Natural killer cell treated with Interleukin-12 subunit alpha and Interleukin-12 subunit beta and Interleukin-15 and Interleukin-18, amount 100 ng/mL, for 72 hours (primary cell): ENCODE results near the gene ELAVL4. TPM values are rescaled to one million over a fixed set of nuclear protein-coding genes. Genes with fewer than 3 reads are reported as not detected.

Experiments
- ATAC-seq, 2 donors: fragments of 150-1000 bp; cut with Tn5 transposase in 1 of 2; sonication (Bioruptor Pico), chemical (Tn5 transposase) in 1 of 2; 2 replicates each; pipeline ENCODE4 v1.10.0; 2021
- DNase-seq: peaks from one replicate; pipeline ENCODE4 v3.0.0; 2022; ENCODE audit warnings: low spot score
- H3K27ac Mint-ChIP-seq, 2 donors: 1 replicate in 1 of 2; 2 replicates in 1 of 2; pipeline ENCODE4 v1.8.0; 2022; ENCODE audit warnings: mixed read lengths in 2 of 2, mild to moderate bottlenecking in 1 of 2, moderate library complexity in 1 of 2
- H3K27me3 Mint-ChIP-seq, 2 donors: 1 replicate in 1 of 2; 2 replicates in 1 of 2; pipeline ENCODE4 v1.8.0; 2022; ENCODE audit warnings: mixed read lengths in 2 of 2
- H3K36me3 Mint-ChIP-seq: one replicate; pipeline ENCODE4 v1.8.0; 2022; ENCODE audit warnings: mixed read lengths
- H3K4me1 Mint-ChIP-seq, 2 donors: 1 replicate in 1 of 2; 2 replicates in 1 of 2; pipeline ENCODE4 v1.8.0; 2022; ENCODE audit warnings: low read depth in 2 of 2, mixed read lengths in 2 of 2, mild to moderate bottlenecking in 1 of 2
- H3K4me3 Mint-ChIP-seq: one replicate; pipeline ENCODE4 v1.8.0; 2022; ENCODE audit warnings: mixed read lengths
- H3K9me3 Mint-ChIP-seq: 2 replicates; pipeline ENCODE4 v1.8.0; 2022; ENCODE audit warnings: mixed read lengths
- total RNA-seq, 2 donors: library from RNA; stranded (reverse); gene quantifications; one replicate each; pipeline ENCODE4 v1.2.3, GENCODE V29; 2022

ELAVL4 gene
- not detected for total RNA-seq

DNA sequence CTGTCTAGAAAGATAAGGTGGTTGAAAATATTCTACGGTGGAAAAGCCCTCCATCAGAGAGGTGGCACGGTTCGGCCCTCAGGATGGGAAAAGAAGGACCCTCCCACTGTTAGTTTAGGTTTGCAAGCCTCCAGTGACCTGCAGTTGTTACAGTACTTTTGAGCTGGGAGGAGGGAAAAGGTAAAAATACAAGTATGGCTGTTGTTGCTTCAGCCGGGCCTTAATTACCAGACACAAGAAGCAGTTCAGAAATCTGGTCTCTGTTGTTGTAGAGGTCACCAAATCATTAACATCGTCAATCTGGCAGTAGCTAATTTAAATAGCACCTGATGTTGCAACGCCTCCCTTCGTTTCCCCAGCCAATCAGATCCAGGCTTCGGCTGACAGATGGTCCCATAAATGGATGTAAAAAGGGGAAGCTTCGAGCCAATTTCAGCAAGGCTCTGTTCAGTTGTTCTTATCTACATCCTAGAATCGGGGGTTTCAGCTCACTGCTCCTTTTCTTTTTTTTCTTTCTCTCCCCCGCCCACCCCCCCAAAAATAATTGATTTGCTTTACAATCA, at the start of gene ELAVL4:
TSS of gene ELAVL4 (plus strand) at position 424 of the 563 bp plus-strand sequence. CDS start 270 bp downstream, outside the sequence.
- ATAC-seq = no peak
- Mint-ChIP-seq H3K4me3 (no peak within 1 kb of the TSS), H3K4me1 (peaks cover 4 to 17% of the 10 kb centered on the region in 2 donors), H3K27ac (no peak within 1 kb of the TSS), H3K27me3 (peaks cover 37 to 63% of the 10 kb centered on the region in 2 donors), H3K36me3 (no peaks in the 10 kb centered on the region), H3K9me3 (no peaks in the 10 kb centered on the region)
- DNase-seq = no peak

GRCh38 chr1:50060279-50060678, 48.4 kb upstream of the ELAVL4 start:
- no peak overlapping the region for H3K4me3 Mint-ChIP-seq
- H3K27ac Mint-ChIP-seq = no peak overlapping the region
- no peak for ATAC-seq
- no peaks in the 10 kb centered on the region for H3K36me3 Mint-ChIP-seq
- DNase-seq = no peak
- H3K4me1 Mint-ChIP-seq = no peaks in the 10 kb centered on the region
- H3K27me3 Mint-ChIP-seq = peaks cover 0 to 7% of the 10 kb centered on the region in 2 donors
- H3K9me3 Mint-ChIP-seq = peaks cover 2% of the 10 kb centered on the region

DNA sequence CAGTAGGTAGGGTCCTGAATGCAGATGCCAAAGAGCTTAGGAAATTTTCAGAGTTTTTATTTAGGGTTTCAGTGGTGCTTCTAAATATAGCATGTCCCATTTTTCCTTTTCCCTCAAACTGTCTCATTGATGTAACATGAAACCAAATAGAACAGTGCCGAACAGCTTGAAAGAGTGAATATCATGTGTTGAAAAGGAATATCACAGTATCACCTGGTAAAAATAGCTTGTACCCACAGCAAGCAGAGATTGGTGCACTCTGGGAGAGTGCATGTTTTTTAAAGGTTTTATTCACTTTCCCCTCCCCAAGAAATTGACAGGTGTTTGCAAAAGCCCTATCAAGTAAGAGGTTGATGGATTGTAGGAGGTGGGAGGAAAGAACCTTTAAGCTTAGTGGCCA, 41.9 kb upstream of the ELAVL4 start:
- Mint-ChIP-seq H3K27ac (no peak overlapping the region), H3K4me3 (no peak overlapping the region), H3K27me3 (peaks cover 3 to 7% of the 10 kb centered on the region in 2 donors), H3K4me1 (no peaks in the 10 kb centered on the region), H3K36me3 (no peaks in the 10 kb centered on the region), H3K9me3 (peaks cover 2% of the 10 kb centered on the region)
- ATAC-seq (no peak), DNase-seq (no peak)

GRCh38 chr1:50074931-50075330, 33.8 kb upstream of the ELAVL4 start:
- H3K36me3 Mint-ChIP-seq = no peaks in the 10 kb centered on the region
- H3K27ac Mint-ChIP-seq = no peak overlapping the region
- peaks cover 6 to 9% of the 10 kb centered on the region in 2 donors for H3K27me3 Mint-ChIP-seq
- no peaks in the 10 kb centered on the region for H3K4me1 Mint-ChIP-seq
- ATAC-seq (no peak), DNase-seq (no peak)
- H3K4me3 Mint-ChIP-seq = no peak overlapping the region
- peaks cover 3% of the 10 kb centered on the region for H3K9me3 Mint-ChIP-seq

DNA sequence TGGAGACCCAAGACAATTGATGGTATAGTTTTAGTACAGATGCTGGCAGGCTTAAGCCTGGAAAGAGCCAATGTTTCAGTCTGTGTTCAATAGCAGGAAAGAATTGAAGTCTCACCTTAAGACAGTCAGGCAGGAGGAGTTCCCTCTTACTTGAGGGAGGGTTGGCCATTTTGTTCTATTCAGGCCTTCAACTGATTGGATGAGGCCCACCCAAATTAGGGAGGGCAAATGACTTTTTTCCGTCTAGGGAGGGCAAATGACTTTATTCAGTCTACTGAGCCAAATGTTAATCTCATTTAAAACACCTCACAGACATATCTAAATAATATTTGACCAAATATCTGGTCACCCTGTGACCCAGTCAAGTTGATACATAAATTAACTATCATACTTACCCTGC, 31.4 kb upstream of the ELAVL4 start:
- Mint-ChIP-seq H3K4me3 (no peak overlapping the region), H3K9me3 (peaks cover 3% of the 10 kb centered on the region), H3K36me3 (no peaks in the 10 kb centered on the region), H3K4me1 (no peaks in the 10 kb centered on the region), H3K27ac (no peak overlapping the region), H3K27me3 (peaks cover 3 to 9% of the 10 kb centered on the region in 2 donors)
- ATAC-seq (no peak), DNase-seq (no peak)

- H3K27ac Mint-ChIP-seq = no peak overlapping the region
- peaks cover 5% of the 10 kb centered on the region for H3K9me3 Mint-ChIP-seq
- ATAC-seq (no peak), DNase-seq (no peak)
- no peaks in the 10 kb centered on the region for H3K4me1 Mint-ChIP-seq
- no peak overlapping the region for H3K4me3 Mint-ChIP-seq
- H3K36me3 Mint-ChIP-seq = no peaks in the 10 kb centered on the region
- peaks cover 8 to 17% of the 10 kb centered on the region in 2 donors for H3K27me3 Mint-ChIP-seq
Measured at GRCh38 chr1:50080904-50081586, 27.7 kb upstream of the ELAVL4 start.

- no peaks in the 10 kb centered on the region for H3K4me1 Mint-ChIP-seq
- H3K27ac Mint-ChIP-seq = no peak overlapping the region
- no peak overlapping the region for H3K4me3 Mint-ChIP-seq
- H3K27me3 Mint-ChIP-seq = peaks cover 5 to 15% of the 10 kb centered on the region in 2 donors
- DNase-seq (no peak), ATAC-seq (no peak)
- no peaks in the 10 kb centered on the region for H3K36me3 Mint-ChIP-seq
- peaks cover 7% of the 10 kb centered on the region for H3K9me3 Mint-ChIP-seq
Measured at GRCh38 chr1:50084389-50084788, 24.3 kb upstream of the ELAVL4 start.

GRCh38 chr1:50091068-50091467, 17.7 kb upstream of the ELAVL4 start:
- Mint-ChIP-seq H3K27ac (no peak overlapping the region), H3K4me1 (no peaks in the 10 kb centered on the region), H3K27me3 (peaks cover 0 to 8% of the 10 kb centered on the region in 2 donors)

DNA sequence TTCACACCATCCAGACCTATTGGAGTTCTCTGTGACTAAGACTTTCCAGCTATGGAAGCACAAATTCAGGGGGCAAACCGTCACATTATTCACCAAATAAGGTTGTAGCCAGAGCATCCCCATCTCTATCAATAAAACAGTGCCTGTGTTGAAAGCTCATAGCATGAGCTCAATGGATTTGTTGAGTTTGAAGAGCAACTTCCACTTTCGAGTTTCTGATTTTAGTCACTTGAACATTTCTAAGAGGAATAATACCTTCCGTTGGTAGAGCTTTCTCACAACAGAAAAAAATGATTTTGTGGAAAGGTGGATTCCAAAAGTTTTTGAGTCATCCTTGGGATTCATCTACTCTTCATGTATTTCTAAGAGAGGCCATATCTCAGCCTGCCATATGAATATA, 13.0 kb upstream of the ELAVL4 start:
- Mint-ChIP-seq H3K36me3 (no peaks in the 10 kb centered on the region), H3K4me1 (no peaks in the 10 kb centered on the region), H3K9me3 (peaks cover 3% of the 10 kb centered on the region), H3K4me3 (no peak overlapping the region), H3K27ac (no peak overlapping the region), H3K27me3 (no peaks in the 10 kb centered on the region)
- no peak for ATAC-seq
- DNase-seq = no peak

More at GRCh38 chr1:50091068-50091467, 17.7 kb upstream of the ELAVL4 start:
- no peaks in the 10 kb centered on the region for H3K36me3 Mint-ChIP-seq
- no peak for DNase-seq
- no peak overlapping the region for H3K4me3 Mint-ChIP-seq
- H3K9me3 Mint-ChIP-seq = peaks cover 4% of the 10 kb centered on the region
- no peak for ATAC-seq

DNA sequence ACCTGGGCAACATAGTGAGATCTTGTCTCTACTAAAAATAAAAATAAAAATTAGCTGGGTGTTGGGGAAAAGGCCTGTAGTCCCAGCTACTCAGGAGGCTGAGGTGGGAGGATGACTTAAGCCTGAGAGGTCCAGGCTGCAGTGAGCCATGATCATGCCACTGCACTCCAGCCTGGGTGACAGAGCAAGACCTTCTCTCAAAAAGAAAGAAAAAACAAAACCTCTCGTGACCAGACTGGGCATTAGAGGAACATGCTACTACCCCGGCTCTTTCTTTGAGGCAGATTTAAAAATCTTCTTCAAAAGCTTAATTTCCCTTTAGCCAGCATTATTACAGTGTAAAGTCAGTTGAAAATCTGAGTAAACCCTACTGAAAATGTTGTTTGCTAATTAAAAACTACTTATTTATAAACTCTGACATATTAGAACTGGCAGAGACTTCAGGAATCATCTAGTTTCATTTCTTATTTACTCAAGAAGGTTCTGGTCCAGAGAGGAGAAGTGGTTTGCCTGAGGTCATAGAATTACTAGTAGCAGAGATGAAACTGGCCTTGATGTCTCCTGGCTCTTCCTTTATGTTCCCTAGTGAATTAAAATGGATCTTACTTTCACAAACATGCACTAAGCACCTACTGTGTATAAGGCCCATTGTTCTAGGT, 11.6 kb upstream of the ELAVL4 start:
- no peak for DNase-seq
- peaks cover 3% of the 10 kb centered on the region for H3K9me3 Mint-ChIP-seq
- ATAC-seq = no peak
- no peaks in the 10 kb centered on the region for H3K4me1 Mint-ChIP-seq
- H3K36me3 Mint-ChIP-seq = no peaks in the 10 kb centered on the region
- no peaks in the 10 kb centered on the region for H3K27me3 Mint-ChIP-seq
- H3K27ac Mint-ChIP-seq = no peak overlapping the region
- H3K4me3 Mint-ChIP-seq = no peak overlapping the region

GRCh38 chr1:50097791-50098190, 10.9 kb upstream of the ELAVL4 start:
- no peak overlapping the region for H3K27ac Mint-ChIP-seq
- DNase-seq = no peak
- no peak for ATAC-seq
- H3K4me3 Mint-ChIP-seq = no peak overlapping the region
- H3K9me3 Mint-ChIP-seq = peaks cover 3% of the 10 kb centered on the region
- no peaks in the 10 kb centered on the region for H3K36me3 Mint-ChIP-seq
- no peaks in the 10 kb centered on the region for H3K4me1 Mint-ChIP-seq
- no peaks in the 10 kb centered on the region for H3K27me3 Mint-ChIP-seq

- Mint-ChIP-seq H3K4me1 (no peaks in the 10 kb centered on the region), H3K27me3 (peaks cover 3% of the 10 kb centered on the region in 2 donors), H3K9me3 (peaks cover 3% of the 10 kb centered on the region), H3K4me3 (no peak overlapping the region), H3K27ac (no peak overlapping the region), H3K36me3 (no peaks in the 10 kb centered on the region)
- DNase-seq (no peak), ATAC-seq (no peak)
Measured at GRCh38 chr1:50098591-50099021, 10.1 kb upstream of the ELAVL4 start.

DNA sequence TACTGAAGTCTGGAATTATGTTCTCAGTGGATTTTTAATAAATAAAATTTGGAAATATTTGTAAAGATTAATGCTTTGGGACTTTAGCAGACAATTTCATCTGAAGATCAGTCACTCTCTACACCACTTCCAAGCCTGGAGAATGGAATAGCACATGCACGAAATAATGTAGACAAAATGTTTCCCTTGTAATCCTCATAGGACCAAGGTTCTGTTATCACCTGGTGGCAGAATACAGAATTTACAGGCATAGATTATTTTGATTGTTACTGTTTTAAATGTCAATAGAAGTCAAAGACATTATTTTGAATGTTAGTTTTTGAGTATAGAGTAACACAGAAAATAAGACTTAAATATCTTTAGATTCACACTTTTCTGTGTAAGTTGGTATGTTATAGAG, 9.1 kb upstream of the ELAVL4 start:
- H3K4me1 Mint-ChIP-seq = no peaks in the 10 kb centered on the region
- no peaks in the 10 kb centered on the region for H3K36me3 Mint-ChIP-seq
- H3K27ac Mint-ChIP-seq = no peak overlapping the region
- peaks cover 3% of the 10 kb centered on the region for H3K9me3 Mint-ChIP-seq
- peaks cover 4 to 14% of the 10 kb centered on the region in 2 donors for H3K27me3 Mint-ChIP-seq
- H3K4me3 Mint-ChIP-seq = no peak overlapping the region
- DNase-seq (no peak), ATAC-seq (no peak)

GRCh38 chr1:50103615-50104081, 5.1 kb upstream of the ELAVL4 start:
- H3K27me3 Mint-ChIP-seq = peaks cover 10 to 27% of the 10 kb centered on the region in 2 donors
- DNase-seq (no peak), ATAC-seq (no peak)
- H3K27ac Mint-ChIP-seq = no peak overlapping the region
- no peaks in the 10 kb centered on the region for H3K9me3 Mint-ChIP-seq
- no peaks in the 10 kb centered on the region for H3K4me1 Mint-ChIP-seq
- no peak overlapping the region for H3K4me3 Mint-ChIP-seq
- H3K36me3 Mint-ChIP-seq = no peaks in the 10 kb centered on the region
